ENCODE measurements around the gene IP6K3.

DNA sequence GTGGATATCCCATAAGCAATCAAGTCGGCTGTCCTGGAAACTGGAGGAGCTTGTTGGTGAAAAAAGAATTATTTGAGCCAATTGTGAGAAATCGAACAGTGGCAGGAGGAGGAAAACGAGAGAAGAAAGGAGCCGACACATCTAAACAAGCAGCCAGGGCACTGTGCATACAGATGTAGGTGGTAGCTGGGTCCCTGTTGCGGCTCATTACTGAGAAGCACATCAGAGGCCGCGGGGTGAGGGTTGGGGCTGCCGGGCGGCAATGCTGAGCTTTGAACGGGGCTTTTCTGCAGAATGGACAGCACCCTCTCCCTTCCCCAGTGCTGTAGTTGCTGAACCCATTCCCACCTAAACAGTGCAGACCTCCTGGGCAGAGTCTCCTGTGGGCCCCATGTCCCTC, 46.3 kb upstream of the IP6K3 start:
- no peak for TF ChIP-seq FOXP2 (optimal IDR thresholded peaks at IDR 0.05; ENCODE audit: borderline replicate concordance, extremely low read depth, extremely low read length, insufficient read depth)
- TF ChIP-seq, protein P1, sequence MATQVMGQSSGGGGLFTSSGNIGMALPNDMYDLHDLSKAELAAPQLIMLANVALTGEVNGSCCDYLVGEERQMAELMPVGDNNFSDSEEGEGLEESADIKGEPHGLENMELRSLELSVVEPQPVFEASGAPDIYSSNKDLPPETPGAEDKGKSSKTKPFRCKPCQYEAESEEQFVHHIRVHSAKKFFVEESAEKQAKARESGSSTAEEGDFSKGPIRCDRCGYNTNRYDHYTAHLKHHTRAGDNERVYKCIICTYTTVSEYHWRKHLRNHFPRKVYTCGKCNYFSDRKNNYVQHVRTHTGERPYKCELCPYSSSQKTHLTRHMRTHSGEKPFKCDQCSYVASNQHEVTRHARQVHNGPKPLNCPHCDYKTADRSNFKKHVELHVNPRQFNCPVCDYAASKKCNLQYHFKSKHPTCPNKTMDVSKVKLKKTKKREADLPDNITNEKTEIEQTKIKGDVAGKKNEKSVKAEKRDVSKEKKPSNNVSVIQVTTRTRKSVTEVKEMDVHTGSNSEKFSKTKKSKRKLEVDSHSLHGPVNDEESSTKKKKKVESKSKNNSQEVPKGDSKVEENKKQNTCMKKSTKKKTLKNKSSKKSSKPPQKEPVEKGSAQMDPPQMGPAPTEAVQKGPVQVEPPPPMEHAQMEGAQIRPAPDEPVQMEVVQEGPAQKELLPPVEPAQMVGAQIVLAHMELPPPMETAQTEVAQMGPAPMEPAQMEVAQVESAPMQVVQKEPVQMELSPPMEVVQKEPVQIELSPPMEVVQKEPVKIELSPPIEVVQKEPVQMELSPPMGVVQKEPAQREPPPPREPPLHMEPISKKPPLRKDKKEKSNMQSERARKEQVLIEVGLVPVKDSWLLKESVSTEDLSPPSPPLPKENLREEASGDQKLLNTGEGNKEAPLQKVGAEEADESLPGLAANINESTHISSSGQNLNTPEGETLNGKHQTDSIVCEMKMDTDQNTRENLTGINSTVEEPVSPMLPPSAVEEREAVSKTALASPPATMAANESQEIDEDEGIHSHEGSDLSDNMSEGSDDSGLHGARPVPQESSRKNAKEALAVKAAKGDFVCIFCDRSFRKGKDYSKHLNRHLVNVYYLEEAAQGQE (IDR thresholded peaks at IDR 0.05; ENCODE audit: insufficient read depth in 1 of 2, low read depth in 2 of 2, low read length in 2 of 2): no peak

Data from PFSK-1 (cell line).